ENCODE data around the gene ARG1.

Gene ARG1

DNA sequence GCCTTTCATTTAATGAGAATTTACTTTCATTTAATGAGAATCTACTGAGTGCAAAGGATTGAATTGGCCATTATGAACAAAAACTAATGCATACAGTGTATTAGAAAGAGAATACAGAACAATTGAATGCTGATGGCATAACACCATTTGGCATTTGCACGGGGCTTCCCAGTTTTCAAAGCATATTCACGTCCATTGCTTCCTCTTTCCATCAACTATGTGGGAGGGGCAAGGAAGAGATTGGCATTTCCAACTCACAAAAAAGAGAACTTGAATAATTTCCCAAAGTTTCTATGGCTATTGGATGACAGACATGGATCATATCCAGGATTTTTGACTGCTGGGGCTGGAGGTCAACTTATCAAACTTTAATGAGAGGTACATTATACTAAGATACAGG lies 23.2 kb upstream of the ARG1 start:
- Histone ChIP-seq H3K36me3 (ENCODE audit: control insufficient read depth, insufficient read depth, low read length) (no peaks in the 10 kb centered on the region), H3K9ac (no peak overlapping the region), H3K4me1 (no peaks in the 10 kb centered on the region), H3K27ac (no peak overlapping the region), H3K79me2 (no peaks in the 10 kb centered on the region), H3K4me2 (ENCODE audit: low read length) (no peak overlapping the region), H2AFZ (no peak overlapping the region), H3K27me3 (ENCODE audit: control insufficient read depth, insufficient read depth, low read length) (no peaks in the 10 kb centered on the region), H3K4me3 (ENCODE audit: low read depth, low read length) (no peak overlapping the region), H3K9me3 (ENCODE audit: control insufficient read depth, low read length) (no peaks in the 10 kb centered on the region)
- TF ChIP-seq, protein P1, sequence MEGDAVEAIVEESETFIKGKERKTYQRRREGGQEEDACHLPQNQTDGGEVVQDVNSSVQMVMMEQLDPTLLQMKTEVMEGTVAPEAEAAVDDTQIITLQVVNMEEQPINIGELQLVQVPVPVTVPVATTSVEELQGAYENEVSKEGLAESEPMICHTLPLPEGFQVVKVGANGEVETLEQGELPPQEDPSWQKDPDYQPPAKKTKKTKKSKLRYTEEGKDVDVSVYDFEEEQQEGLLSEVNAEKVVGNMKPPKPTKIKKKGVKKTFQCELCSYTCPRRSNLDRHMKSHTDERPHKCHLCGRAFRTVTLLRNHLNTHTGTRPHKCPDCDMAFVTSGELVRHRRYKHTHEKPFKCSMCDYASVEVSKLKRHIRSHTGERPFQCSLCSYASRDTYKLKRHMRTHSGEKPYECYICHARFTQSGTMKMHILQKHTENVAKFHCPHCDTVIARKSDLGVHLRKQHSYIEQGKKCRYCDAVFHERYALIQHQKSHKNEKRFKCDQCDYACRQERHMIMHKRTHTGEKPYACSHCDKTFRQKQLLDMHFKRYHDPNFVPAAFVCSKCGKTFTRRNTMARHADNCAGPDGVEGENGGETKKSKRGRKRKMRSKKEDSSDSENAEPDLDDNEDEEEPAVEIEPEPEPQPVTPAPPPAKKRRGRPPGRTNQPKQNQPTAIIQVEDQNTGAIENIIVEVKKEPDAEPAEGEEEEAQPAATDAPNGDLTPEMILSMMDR (IDR thresholded peaks at IDR 0.05): no peak

DNA sequence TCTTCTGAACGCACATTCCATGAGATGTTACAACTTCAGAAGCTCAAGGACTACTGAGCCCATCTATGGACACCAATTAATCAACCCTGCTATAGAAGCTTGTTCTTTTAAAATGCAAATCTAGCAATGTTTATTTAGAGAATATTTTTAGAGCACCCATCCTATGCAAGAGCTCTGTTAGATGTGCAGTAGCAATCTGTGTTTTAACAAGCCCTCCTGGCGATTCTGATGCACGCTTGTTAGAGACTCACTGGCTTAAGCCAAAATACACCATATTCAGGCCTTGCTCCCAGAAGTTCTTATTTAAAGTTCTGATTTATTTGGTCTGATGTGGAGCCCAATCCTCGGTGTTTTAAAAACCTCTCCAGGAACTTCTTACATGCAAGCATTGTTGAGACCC lies 21.1 kb upstream of the ARG1 start:
- H3K9me3 ChIP-seq (ENCODE audit: control insufficient read depth, low read length): no peaks in the 10 kb centered on the region
- no peak overlapping the region for H3K4me3 ChIP-seq (ENCODE audit: low read depth, low read length)
- no peaks in the 10 kb centered on the region for H3K79me2 ChIP-seq
- H3K9ac ChIP-seq: no peak overlapping the region
- TF ChIP-seq, protein P1 (IDR thresholded peaks at IDR 0.05): no peak
- no peak overlapping the region for H3K4me2 ChIP-seq (ENCODE audit: low read length)
- no peaks in the 10 kb centered on the region for H3K36me3 ChIP-seq (ENCODE audit: control insufficient read depth, insufficient read depth, low read length)
- no peak overlapping the region for H2AFZ ChIP-seq
- no peak overlapping the region for H3K27ac ChIP-seq
- H3K4me1 ChIP-seq: no peaks in the 10 kb centered on the region
- H3K27me3 ChIP-seq (ENCODE audit: control insufficient read depth, insufficient read depth, low read length): no peaks in the 10 kb centered on the region

- Histone ChIP-seq H3K4me1 (no peaks in the 10 kb centered on the region), H3K9ac (no peak overlapping the region), H3K9me3 (ENCODE audit: control insufficient read depth, low read length) (no peaks in the 10 kb centered on the region), H3K27me3 (ENCODE audit: control insufficient read depth, insufficient read depth, low read length) (no peaks in the 10 kb centered on the region), H3K36me3 (ENCODE audit: control insufficient read depth, insufficient read depth, low read length) (no peaks in the 10 kb centered on the region), H3K4me3 (ENCODE audit: low read depth, low read length) (no peak overlapping the region), H3K27ac (no peak overlapping the region), H3K4me2 (ENCODE audit: low read length) (no peak overlapping the region), H3K79me2 (no peaks in the 10 kb centered on the region), H2AFZ (no peak overlapping the region)
- TF ChIP-seq, protein P1 (IDR thresholded peaks at IDR 0.05): no peak
Observed at GRCh38 chr6:131552572-131552971, 20.5 kb upstream of the ARG1 start.

DNA sequence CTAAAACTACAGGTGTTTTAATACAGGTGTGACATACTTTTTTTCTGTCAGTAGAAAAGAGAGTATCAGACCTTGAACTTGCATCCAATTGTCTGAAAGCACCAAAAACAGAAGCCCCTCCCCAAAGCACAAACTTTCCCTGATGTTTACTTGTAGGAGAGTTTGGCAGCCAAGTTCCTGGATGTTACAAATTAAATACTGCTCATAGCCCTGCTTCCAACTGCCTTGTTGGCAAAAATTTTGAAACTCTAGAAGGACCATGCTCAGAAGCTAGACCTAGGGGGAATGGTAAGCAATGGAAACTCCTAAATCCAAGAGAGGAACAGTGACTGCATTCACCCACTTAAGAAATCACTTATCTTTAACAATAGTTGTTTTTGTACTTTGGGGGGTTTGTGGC lies 17.0 kb upstream of the ARG1 start:
- Histone ChIP-seq H2AFZ (no peak overlapping the region), H3K9me3 (ENCODE audit: control insufficient read depth, low read length) (no peaks in the 10 kb centered on the region), H3K4me2 (ENCODE audit: low read length) (no peak overlapping the region), H3K4me1 (no peaks in the 10 kb centered on the region), H3K27me3 (ENCODE audit: control insufficient read depth, insufficient read depth, low read length) (no peaks in the 10 kb centered on the region), H3K4me3 (ENCODE audit: low read depth, low read length) (no peak overlapping the region), H3K27ac (no peak overlapping the region), H3K36me3 (ENCODE audit: control insufficient read depth, insufficient read depth, low read length) (no peaks in the 10 kb centered on the region), H3K79me2 (no peaks in the 10 kb centered on the region), H3K9ac (no peak overlapping the region)
- TF ChIP-seq, protein P1 (IDR thresholded peaks at IDR 0.05): no peak

GRCh38 chr6:131558922-131559321 lies 14.1 kb upstream of the ARG1 start:
- no peaks in the 10 kb centered on the region for H3K4me1 ChIP-seq
- no peak overlapping the region for H3K4me2 ChIP-seq (ENCODE audit: low read length)
- no peak overlapping the region for H3K4me3 ChIP-seq (ENCODE audit: low read depth, low read length)
- no peak overlapping the region for H2AFZ ChIP-seq
- no peaks in the 10 kb centered on the region for H3K9me3 ChIP-seq (ENCODE audit: control insufficient read depth, low read length)
- TF ChIP-seq, protein P1 (IDR thresholded peaks at IDR 0.05): no peak
- H3K36me3 ChIP-seq (ENCODE audit: control insufficient read depth, insufficient read depth, low read length): no peaks in the 10 kb centered on the region
- H3K9ac ChIP-seq: no peak overlapping the region
- no peaks in the 10 kb centered on the region for H3K79me2 ChIP-seq
- no peak overlapping the region for H3K27ac ChIP-seq
- H3K27me3 ChIP-seq (ENCODE audit: control insufficient read depth, insufficient read depth, low read length): no peaks in the 10 kb centered on the region
